A549 (cell line): Measurements from ENCODE around the gene TNC.

ENCODE experiments used
- CHD2 ChIP-seq: fragments of 150-350 bp; IDR thresholded peaks from 2 replicates; pipeline ENCODE4 v1.6.1; 2014; ENCODE audit warnings: low read length; ENCODE audit not compliant: partially characterized antibody
- ESRRA ChIP-seq: fragments of 150-350 bp; IDR thresholded peaks from 2 replicates; pipeline ENCODE4 v1.6.1; 2014; ENCODE audit warnings: mild to moderate bottlenecking, low read length, borderline replicate concordance
- JUN ChIP-seq, 2 experiments: fragments of >200 bp; sonication (Bioruptor Twin); formaldehyde crosslinking; IDR thresholded peaks; 2 replicates in 1 of 2; 3 replicates in 1 of 2; pipeline ENCODE4 v1.6.1; 2016 to 2017
- POLR2A ChIP-seq: IDR thresholded peaks from 2 replicates; pipeline ENCODE4 v1.6.1; 2012; ENCODE audit warnings: mild to moderate bottlenecking, low read length
- RCOR1 ChIP-seq: fragments of 150-350 bp; IDR thresholded peaks from 2 replicates; pipeline ENCODE4 v1.6.1; 2014; ENCODE audit warnings: antibody characterized with exemption, low read length, low read depth
- TF ChIP-seq, protein P1 (sequence below): fragments of >200 bp; sonication (Bioruptor Twin); formaldehyde crosslinking; IDR thresholded peaks from 3 replicates; pipeline ENCODE4 v1.5.1; 2016

GRCh38 chr9:115039516-115040120 lies 78.3 kb downstream of the TNC start:
- TF ChIP-seq ESRRA, result no peak
- no peak for TF ChIP-seq JUN (IDR thresholded peaks at IDR 0.05)
- TF ChIP-seq, protein P1, sequence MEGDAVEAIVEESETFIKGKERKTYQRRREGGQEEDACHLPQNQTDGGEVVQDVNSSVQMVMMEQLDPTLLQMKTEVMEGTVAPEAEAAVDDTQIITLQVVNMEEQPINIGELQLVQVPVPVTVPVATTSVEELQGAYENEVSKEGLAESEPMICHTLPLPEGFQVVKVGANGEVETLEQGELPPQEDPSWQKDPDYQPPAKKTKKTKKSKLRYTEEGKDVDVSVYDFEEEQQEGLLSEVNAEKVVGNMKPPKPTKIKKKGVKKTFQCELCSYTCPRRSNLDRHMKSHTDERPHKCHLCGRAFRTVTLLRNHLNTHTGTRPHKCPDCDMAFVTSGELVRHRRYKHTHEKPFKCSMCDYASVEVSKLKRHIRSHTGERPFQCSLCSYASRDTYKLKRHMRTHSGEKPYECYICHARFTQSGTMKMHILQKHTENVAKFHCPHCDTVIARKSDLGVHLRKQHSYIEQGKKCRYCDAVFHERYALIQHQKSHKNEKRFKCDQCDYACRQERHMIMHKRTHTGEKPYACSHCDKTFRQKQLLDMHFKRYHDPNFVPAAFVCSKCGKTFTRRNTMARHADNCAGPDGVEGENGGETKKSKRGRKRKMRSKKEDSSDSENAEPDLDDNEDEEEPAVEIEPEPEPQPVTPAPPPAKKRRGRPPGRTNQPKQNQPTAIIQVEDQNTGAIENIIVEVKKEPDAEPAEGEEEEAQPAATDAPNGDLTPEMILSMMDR, result no peak
- no peak for TF ChIP-seq CHD2
- no peak for TF ChIP-seq POLR2A
- TF ChIP-seq RCOR1, result no peak
